Kidney capillary endothelial cell (primary cell): ENCODE measurements around the gene TMEM245.

Experiments used
- DNase-seq: peaks from one replicate; pipeline ENCODE4 v3.0.0-alpha.2; 2018; ENCODE audit warnings: low spot score

Gene TMEM245

GRCh38 chr9:109020581-109021511, 98.9 kb downstream of the TMEM245 start:
- DNase-seq: no peak

DNA sequence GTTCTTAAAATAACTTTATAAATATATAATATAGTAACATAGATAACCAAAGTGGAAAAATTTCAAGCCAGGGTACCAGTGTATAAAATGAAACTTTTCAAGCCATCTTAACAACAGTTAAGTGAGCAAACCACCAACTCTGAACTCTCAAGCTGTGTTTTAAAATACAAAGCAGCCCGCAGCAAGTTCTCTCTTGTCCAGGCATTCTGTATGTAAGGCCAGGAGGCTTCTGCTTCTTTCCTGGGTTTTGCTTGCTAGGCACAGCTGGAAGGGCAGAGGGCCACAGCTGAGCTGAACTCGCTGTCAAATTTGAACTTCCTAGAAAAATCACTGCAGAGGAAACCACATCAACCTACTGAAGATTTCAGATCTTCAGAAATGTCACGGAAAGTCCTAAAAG, 99.6 kb downstream of the TMEM245 start:
- DNase-seq: no peak

DNA sequence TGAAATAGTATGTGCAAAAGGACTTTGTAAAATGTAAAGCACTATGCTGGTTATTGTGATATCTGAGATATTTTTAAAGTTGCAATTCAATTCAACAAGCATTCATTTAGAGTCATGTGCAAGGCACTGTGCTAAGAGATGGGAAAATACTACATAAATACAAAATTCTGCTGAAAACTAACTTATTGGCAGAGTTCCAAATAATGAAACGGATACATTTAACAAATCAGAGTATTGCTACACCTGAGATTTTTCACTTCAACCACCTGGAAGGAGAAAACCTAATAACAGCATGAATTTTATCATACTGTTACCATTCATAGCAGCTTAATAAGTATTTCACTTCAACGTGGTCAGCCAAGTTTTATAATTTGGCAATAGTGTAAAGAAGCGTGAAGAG, 100.3 kb downstream of the TMEM245 start:
- DNase-seq: no peak

- no peak for DNase-seq
Measured at GRCh38 chr9:109017493-109017892, 102.3 kb downstream of the TMEM245 start.

GRCh38 chr9:109017061-109017460, 102.7 kb downstream of the TMEM245 start:
- no peak for DNase-seq

DNA sequence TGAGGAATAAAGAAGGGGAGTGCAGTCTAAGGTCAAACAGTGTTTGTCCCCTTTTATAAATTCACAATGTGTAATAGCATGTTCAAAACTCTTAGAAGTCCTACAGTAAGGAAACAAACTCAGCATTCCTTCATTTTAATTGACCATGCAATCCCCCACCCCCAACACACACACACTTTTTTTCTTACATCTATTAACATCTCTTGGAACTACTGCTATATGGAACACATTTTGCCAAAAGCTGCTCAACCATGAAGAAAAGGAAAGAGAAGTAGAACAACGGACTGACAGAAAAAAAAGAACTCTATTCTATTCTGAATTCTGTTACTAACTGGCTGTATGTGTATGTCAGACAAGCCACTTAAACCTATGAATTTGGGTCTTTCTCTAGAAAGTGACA, 103.6 kb downstream of the TMEM245 start:
- DNase-seq: no peak

DNA sequence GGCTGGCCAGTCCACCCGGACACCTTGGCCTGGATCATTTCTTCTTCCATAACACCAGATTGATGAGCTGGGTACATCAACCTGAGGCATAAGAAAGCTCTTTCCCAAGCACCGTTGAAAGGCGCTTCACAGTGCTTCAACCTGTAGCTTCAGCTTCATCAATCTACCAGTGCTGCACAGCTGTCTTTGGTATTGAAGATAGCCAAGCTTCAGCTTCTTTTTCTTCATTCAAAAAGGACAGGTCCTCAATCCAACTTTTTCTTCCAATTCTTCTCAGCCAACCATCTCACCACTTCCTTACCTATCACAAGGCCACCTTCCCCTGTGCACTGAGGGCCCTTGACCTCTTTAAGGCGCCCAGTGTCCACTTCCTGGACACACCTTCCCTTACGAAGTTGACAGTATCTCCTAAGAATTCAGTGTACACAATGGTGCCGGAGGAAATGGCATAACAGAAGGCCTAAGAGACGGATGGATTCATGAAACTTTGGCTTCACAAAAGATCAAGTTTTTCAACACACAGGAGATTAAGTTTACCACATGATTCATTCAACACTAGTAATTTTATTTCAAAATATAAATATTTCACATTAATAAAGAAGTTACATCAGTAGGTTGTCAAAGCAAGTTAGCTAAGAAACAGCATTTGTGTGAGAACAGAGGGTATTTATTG, 105.0 kb downstream of the TMEM245 start:
- no peak for DNase-seq

GRCh38 chr9:109013679-109014607, 105.8 kb downstream of the TMEM245 start:
- no peak for DNase-seq

DNA sequence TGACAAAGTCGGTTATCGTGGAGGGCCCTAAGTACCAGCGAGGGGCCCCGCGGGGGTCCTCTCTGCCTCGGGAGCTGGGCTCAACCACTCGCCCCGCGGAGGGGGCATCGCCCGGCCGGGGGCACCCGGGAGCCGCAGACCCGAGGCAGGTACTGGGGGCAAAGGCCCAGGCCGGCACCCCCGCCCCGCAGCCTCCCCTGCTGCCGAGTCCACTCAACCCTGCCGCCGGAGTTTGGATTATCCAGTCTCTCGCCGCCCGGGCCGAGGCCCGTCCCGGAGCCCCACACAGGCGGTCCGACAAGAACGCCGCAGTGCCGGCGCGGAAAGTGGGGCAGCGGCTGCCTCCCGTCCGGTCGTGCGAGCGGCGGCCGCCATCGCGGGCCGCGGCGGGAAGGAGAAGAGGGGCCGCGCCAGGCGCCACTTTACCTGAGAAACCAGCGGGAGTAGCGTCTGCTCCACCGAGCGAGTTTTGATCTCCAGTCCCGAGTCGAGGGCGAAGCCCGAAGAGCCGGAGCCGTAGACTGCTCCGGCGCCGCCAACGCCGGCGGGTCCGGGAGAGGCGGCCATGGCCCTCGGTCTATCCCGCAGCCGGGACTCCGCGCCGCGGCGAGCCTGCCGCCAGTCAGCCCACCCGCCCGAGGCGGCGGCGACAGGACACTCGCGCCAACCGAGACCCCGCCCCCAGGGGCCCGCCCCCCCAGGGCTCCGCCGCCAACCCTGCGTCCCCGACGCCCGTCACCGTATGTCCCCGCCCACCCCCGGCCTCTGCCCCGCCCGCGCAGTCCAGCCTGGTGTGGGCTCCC, 106.7 kb downstream of the TMEM245 start, which contains the start of gene CTNNAL1:
TSS of gene CTNNAL1 (minus strand) at position 624 of the 803 bp plus-strand sequence. CDS start at position 567, 57 bp downstream.
- DNase-seq: peak; percentile 67

DNA sequence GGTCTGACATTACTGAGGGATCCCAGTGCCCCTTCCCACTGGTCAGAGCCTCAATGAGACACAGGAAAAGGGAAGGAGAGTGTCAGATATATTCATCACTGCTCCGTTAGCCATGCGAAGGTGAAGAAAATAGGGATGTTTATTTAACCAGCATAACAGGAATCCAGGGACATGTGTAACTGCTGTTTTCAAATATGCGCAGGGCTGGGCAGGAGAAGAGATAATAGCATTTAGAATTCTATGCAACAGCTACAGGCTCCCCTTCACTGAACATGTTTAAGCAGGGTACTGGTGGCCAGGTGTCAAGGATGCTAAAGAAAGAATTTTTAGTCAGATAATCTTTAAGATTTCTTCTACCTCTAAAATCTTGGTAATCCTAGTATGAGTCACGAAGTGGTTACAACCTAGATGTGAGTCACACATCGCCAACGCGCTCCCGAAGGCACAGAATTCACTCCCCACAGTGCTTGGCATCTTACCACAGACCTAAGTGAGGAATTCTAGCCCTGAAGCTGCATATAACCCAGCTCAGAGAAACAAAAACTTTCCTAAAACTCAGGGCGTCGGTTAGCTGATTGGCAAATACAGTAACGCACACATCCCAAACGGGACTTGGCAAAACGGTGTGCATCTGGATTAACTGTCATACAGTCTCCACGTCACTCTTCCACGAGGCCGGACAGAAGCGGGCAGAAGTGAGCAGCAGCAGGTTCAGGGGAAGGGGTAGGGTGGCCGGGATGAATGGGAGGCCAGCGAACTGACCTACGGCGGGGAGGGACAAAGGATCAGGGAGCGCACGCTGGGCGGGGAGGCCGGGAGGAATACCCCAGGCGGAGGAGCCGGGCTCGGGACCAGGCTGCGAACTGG, 107.5 kb downstream of the TMEM245 start:
- DNase-seq: peak; percentile 71

GRCh38 chr9:109011231-109011671, 108.5 kb downstream of the TMEM245 start:
- no peak for DNase-seq

DNA sequence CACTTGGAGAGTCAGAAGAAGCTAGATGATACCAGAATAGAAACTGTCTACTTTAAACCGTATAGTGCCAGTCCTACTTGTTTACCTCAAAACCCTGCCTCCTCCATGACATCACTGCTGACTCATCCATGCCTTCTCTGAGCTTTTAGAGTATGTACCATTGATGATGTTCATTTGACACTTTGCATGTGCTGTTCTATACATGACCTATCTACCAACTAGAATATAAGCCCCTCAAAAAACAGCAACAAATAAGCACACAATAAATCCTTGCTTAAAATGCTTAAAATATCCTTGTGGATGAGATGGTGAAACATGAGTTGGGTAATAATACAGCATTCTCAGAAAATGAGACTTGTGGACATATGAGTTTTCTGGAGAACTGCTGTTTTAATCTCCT, 109.0 kb downstream of the TMEM245 start:
- DNase-seq: no peak

DNA sequence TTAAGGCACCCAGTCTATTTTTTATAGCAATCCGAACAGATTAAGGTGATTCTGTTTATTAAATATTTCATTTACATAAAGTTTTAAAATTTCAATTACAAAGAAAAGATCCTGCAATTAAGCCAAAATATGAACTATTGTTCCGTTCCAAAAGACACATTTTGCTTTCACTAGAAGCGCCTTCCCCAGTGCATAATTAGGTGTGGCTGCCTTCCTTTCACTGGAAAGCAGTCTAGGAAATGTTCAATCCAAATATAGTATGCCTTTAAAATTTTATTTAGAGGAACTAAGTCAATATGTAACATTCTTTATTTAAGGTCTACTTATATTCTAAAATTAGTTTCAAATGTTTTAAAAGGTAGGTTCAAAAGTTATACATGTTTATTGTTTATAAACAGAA, 114.1 kb downstream of the TMEM245 start:
- DNase-seq: no peak

GRCh38 chr9:109003116-109003515, 116.6 kb downstream of the TMEM245 start:
- DNase-seq: no peak

DNA sequence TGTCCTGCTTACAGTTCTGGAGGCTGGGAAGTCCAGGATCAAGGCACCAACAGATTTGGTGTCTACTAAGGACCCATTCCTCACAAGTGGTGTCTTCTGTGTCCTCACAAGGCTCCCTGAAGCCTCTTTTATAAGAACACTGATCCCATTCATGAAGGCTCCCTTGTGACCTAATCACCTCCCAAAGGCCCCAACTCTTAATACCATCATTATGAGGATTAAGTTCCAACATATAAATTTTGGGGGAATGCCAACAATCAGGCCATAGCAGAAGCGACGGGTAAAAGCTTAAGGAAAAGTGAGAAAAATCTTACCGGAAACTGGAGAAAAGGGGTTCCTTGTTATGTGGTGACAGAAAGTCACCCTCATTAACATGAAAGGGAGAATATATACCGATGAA, 117.6 kb downstream of the TMEM245 start:
- DNase-seq: no peak

DNA sequence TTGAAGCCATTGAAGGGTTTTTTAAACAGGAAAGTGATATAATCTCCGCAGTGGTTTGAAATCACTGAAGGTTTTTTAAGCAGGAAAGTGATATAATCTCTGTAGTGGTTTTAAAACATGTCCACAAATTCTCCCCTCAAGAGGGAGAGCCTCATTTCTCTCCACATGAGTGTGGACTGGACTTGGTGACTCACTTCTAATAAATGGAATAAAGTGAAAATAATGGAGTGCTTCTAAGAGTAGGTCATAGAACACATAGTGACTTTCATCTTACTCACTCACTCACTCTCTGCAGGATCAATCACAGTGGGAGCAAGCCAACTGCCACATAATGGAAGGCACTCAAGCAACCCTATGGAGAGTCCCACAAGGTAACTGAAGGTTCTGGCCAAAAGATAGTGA, 118.5 kb downstream of the TMEM245 start:
- peak; percentile 31 for DNase-seq

DNA sequence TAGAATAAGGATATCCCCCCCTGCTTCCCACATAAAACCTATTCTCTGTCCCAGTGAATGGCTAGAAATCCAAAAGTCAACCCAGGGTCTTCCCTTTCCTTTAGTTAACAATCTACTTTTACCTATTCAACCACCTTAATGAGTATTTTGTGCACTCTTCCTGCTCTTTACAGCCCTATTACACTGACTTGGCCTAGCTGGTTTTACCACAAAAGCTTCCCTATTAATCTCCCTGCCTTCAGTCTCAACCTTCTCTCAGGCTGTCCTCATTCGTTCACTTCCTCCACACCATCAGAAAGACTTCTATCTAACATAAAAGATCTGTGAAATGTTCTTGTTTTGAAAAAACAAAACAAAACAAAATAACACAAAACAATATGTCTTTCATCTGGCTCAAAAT, 122.6 kb downstream of the TMEM245 start:
- DNase-seq: no peak

DNA sequence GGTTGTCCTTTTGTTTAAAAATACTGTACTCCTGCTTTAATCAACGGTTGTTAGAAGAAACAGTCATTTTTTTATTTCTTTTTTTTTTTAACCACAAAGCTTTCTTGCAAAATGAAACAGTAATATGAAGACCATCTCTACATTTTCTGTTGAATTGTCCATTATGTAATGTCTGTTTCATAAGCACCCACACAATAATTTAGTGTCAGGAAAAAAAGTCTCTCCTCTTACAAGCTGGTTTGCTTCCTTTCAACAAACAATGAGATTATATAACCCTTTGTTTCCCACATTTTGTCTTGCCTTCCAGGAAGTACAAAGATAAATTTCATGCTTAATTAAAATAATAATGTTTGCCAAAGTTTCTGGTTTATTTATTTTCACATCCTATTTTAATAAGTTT, 123.1 kb downstream of the TMEM245 start:
- DNase-seq: no peak

DNA sequence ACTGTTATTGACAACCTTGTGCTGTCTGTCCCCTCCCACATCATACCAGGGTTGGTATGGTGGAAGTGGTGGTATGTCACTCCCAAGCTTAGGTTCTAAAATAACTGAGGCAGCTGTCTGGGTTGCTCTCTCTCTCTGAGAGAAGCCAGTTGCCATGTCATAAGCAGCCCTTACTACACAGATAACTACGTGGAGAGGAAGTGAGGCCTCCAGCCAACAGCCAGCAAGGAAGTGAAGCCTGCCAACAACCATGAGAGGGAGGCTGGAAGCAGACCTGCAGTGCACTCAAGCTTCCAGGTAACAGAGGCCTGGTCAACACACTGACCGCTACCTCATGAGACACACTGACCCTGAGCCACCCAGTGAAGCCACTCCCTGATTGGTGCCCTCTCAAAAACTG, 125.1 kb downstream of the TMEM245 start:
- DNase-seq: peak; percentile 50

- DNase-seq: no peak
Measured at GRCh38 chr9:108991479-108991878, 128.3 kb downstream of the TMEM245 start.
